ENCODE results near the gene RNU1-1. TPM values are rescaled to one million over a fixed set of nuclear protein-coding genes. Genes with fewer than 3 reads are reported as not detected.
"Not testable (repeated sequence)": the region's sequence is repeated elsewhere in the genome, so short reads cannot be mapped to it uniquely, and the experiment has no call there.

RNU1-1 gene
- total and polyA plus RNA-seq, 2 experiments from 2014 or later, result under 0.01 TPM; not detected in 1

DNA sequence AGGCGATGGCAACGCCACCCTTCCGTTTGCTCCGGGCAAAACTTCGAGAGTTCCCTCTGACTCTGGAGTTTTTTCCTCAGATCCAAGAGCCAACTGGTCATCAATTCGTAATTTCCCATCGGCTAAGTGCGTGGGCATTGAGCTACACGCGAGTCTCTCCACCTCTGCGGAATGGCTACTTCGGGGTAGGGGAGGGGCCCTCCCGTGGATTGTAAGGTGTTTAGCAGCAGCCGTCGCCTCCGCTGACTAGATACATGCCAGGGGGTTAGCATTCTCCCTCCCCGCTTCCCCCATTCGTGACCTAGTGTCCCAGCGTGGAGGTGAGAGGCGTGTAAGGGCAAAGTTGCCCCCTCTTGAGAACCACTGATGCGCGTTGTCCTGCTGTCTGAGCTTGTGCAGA, 21.8 kb upstream of the RNU1-1 start:
- not testable (repeated sequence) for DNase-seq (ENCODE audit: low read depth in 1 of 2, low spot score in 1 of 2); H3K36me3 ChIP-seq; H3K27ac ChIP-seq; H3K27me3 ChIP-seq; H3K4me3 ChIP-seq; H3K4me1 ChIP-seq (ENCODE audit: low read depth); H3K9me3 ChIP-seq (ENCODE audit: low read depth)

DNA sequence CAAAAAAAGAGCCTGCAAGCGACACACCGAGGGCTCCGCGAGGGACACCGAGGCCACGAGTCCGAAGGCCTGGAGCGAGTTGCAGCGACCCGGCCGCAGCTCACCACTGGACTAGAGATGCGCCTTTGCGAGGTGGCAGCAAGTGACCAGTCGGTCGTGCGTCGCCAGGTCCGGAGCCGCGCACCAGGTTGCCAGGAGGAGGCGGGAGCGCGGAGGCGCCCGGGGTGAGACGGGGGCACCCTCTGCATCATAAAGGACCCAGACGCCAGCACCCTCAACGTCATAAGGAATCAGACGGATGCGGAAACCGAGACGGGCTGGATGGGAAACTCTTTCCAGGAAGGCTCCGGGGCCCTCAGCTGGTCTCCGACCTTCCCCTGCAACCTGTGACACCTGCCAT, 21.4 kb upstream of the RNU1-1 start:
- not testable (repeated sequence) for H3K27me3 ChIP-seq; H3K36me3 ChIP-seq; H3K27ac ChIP-seq; H3K4me1 ChIP-seq (ENCODE audit: low read depth); H3K9me3 ChIP-seq (ENCODE audit: low read depth)
- peak; percentile 8 to 18 for DNase-seq (ENCODE audit: low read depth in 1 of 2, low spot score in 1 of 2)
- H3K4me3 ChIP-seq, result peak overlapping the region; percentile 17

- H3K4me1 ChIP-seq (ENCODE audit: low read depth); H3K27ac ChIP-seq; H3K27me3 ChIP-seq; H3K9me3 ChIP-seq (ENCODE audit: low read depth); H3K36me3 ChIP-seq: not testable (repeated sequence)
- peak overlapping the region; percentile 17 for H3K4me3 ChIP-seq
- DNase-seq (ENCODE audit: low read depth in 1 of 2, low spot score in 1 of 2), result peak; percentile 34 to 44
Observed at GRCh38 chr1:16534829-16535456, 20.9 kb upstream of the RNU1-1 start.

- H3K27me3 ChIP-seq; H3K27ac ChIP-seq; DNase-seq (ENCODE audit: low read depth in 1 of 2, low spot score in 1 of 2); H3K9me3 ChIP-seq (ENCODE audit: low read depth); H3K36me3 ChIP-seq; H3K4me1 ChIP-seq (ENCODE audit: low read depth); H3K4me3 ChIP-seq: not testable (repeated sequence)
Observed at GRCh38 chr1:16534239-16534828, 20.2 kb upstream of the RNU1-1 start.

DNA sequence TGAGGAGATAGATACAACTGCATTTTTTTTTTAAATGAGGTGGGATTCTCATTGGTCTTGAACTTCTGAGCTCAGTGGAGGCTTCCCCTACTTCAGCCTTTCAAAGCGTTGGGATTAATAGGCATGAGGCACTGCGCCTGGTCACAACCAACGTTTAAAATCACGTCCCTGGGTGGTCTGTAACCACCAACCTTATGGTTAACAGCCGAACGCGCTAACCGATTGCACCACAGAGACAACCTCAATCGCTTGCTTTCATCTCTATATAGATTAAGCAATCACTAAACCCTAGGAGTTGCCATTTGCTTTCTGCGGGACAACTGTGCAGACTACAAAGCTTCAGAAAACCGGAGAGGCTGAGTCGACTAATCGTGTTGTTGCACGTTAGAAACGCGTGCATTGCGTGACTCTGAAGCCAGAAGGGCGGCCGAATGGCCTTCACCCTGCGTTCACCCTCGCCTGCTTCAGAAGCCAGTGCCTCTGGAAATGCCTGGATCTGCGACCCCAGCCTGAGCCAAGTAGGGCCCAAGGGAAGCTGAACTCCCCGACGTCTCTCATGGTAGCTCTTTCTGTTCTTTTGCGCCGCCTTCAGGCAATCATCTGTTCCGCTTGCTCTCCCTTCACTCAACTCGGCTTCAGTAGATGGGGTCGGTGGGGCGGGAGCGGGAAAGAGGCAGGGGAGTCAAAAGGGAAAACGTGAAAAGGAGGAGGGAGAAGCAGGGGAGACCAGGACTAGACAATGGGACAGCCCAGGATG, 18.3 kb upstream of the RNU1-1 start:
- H3K27ac ChIP-seq; H3K36me3 ChIP-seq; H3K4me3 ChIP-seq; H3K27me3 ChIP-seq; H3K9me3 ChIP-seq (ENCODE audit: low read depth); H3K4me1 ChIP-seq (ENCODE audit: low read depth): not testable (repeated sequence)
- DNase-seq (ENCODE audit: low read depth in 1 of 2, low spot score in 1 of 2), result peak in 1 of 2 donors; percentile 9
- TF ChIP-seq CTCF (IDR thresholded peaks at IDR 0.05; ENCODE audit: low read depth, low read length), result peak; percentile 28

- not testable (repeated sequence) for DNase-seq (ENCODE audit: low read depth in 1 of 2, low spot score in 1 of 2); H3K27ac ChIP-seq; H3K4me3 ChIP-seq; H3K9me3 ChIP-seq (ENCODE audit: low read depth); H3K36me3 ChIP-seq; H3K4me1 ChIP-seq (ENCODE audit: low read depth); H3K27me3 ChIP-seq
Observed at GRCh38 chr1:16528338-16528737, 14.3 kb upstream of the RNU1-1 start.

GRCh38 chr1:16525769-16526168, 11.7 kb upstream of the RNU1-1 start:
- H3K4me1 ChIP-seq (ENCODE audit: low read depth), result not testable (repeated sequence)

GRCh38 chr1:16521679-16522078, 7.6 kb upstream of the RNU1-1 start:
- not testable (repeated sequence) for H3K9me3 ChIP-seq (ENCODE audit: low read depth); H3K4me3 ChIP-seq

More at GRCh38 chr1:16525769-16526168, 11.7 kb upstream of the RNU1-1 start:
- H3K27ac ChIP-seq; H3K36me3 ChIP-seq; H3K9me3 ChIP-seq (ENCODE audit: low read depth); H3K4me3 ChIP-seq; DNase-seq (ENCODE audit: low read depth in 1 of 2, low spot score in 1 of 2): not testable (repeated sequence)
- H3K27me3 ChIP-seq, result peaks cover 13% of the 10 kb centered on the region

DNA sequence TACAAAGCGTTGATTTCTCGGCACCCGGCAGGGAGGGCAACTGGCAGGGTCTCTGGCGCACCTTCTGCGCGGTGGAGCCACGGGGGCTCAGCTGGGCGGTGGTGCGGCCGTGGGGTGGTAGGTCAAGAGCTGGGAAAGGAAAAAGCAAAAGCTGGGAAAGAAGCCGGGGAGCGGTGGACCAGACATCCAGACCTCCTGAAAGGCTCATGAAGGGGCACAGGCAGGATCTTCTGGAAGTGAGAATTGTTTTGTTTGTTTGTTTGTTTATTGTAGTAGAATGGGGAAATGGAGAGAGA, 7.2 kb upstream of the RNU1-1 start:
- no peak for DNase-seq (ENCODE audit: low read depth in 1 of 2, low spot score in 1 of 2)
- H3K4me3 ChIP-seq, result no peak overlapping the region
- no peak for TF ChIP-seq CTCF (IDR thresholded peaks at IDR 0.05; ENCODE audit: low read depth, low read length)
- no peaks in the 10 kb centered on the region for H3K4me1 ChIP-seq (ENCODE audit: low read depth)
- no peaks in the 10 kb centered on the region for H3K9me3 ChIP-seq (ENCODE audit: low read depth)
- H3K27ac ChIP-seq, result no peak overlapping the region
- peaks cover 26% of the 10 kb centered on the region for H3K27me3 ChIP-seq
- H3K36me3 ChIP-seq, result no peaks in the 10 kb centered on the region

More at GRCh38 chr1:16521679-16522078, 7.6 kb upstream of the RNU1-1 start:
- H3K27me3 ChIP-seq, result peaks cover 26% of the 10 kb centered on the region
- DNase-seq (ENCODE audit: low read depth in 1 of 2, low spot score in 1 of 2); H3K36me3 ChIP-seq; H3K27ac ChIP-seq; H3K4me1 ChIP-seq (ENCODE audit: low read depth): not testable (repeated sequence)

Data from cardiac muscle cell (in vitro differentiated cells and primary cell).